DMS 273 treated with DMSO at 0.1 percent for 48 hours (cell line): ENCODE data around the gene RSPH1.

Experiments used
- DNase-seq: peaks from one replicate; lab custom pipeline; 2025; lab: John Stamatoyannopoulos, UW

The RSPH1 gene

DNA sequence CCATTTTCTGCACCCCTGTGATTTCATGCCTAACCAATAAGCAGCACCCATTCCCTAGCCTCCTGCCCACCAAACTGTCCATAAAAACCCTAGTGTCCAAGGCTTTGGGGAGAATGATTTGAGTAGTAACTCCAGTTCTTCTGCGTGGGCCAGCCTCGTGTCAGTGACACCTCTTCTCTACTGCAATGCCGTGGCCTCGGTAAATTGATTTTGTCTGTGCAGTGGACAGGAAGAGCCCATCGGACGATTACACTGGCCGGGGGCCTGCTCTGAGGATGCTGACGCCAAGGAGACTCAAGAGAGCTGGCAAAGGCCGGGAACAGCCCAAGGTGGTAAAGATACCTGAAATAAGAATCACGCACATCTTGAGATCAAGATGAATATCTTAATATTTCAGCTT is 29.3 kb downstream of the RSPH1 start:
- DNase-seq: no peak

DNA sequence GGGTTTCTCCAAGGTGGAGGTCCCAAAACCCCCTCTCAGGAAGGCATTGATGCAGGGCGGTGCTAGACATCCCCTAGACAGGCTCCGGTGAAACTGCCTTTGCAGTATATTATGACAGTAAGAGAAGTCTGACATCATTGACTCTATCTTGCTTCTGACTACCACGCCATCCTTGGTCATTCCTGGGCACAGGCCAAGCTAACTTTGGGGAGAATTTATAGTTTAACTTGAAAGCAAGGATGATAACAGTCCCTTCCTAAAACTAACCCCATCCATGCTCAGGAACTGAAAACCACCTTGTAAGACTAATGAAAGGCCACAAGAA is 30.3 kb downstream of the RSPH1 start:
- no peak for DNase-seq

DNA sequence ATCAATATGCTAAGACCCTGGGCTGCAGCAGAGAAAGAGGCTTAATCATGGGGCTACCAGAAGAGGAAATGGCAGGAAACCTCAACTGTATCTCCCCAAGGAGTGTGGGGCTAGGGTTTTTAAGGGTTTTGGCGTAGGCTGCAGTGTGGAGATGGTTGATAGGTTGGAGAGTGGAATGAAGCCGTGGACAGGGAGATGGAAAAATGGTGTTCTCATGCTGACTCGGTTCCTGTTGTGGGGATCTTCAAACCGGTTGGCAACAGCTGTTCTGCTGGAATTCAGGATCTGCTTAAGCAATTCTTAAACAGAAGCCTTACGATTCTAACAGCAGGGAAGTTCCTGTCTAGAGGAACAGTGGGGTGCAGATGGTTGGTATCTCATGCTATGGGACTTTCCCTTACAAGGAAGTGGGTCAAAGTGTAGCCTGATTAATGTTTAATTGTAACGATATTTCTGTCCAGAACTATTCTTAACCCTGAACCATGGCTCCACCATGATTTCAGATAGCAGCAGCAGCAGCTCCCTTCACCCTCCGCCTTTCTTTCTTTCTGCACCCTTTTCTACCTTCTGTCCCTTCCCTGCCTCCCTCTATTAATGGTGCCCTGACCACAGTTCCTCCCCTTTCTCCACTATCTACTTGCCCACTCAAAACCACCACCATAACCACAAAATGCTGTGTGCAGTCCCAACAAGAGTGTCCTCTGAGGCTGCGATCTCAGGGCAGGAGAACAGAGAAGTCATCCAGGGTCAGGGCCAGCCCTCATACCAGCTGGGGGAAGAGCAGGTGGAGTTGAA is 30.8 kb downstream of the RSPH1 start:
- DNase-seq: no peak

GRCh38 chr21:42463861-42464515 is 32.0 kb downstream of the RSPH1 start:
- DNase-seq: no peak

- DNase-seq: no peak
Observed at GRCh38 chr21:42461881-42462877, 33.8 kb downstream of the RSPH1 start.

DNA sequence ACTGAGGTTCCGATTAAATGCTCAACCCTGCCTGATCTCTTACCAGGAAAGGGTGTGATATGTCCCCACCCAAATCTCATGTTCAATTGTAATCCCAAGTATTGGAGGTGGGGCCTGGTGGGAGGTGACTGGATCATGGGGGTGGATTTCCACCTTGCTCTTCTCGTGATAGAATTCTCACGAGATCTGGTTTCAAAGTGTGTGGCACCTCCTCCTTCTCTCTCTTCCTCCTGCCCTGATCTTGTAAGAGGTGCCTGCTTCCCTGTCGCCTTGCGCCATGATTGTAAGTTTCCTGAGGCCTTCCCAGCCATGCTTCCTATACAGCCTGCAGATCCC is 34.9 kb downstream of the RSPH1 start:
- DNase-seq: no peak

- no peak for DNase-seq
Observed at GRCh38 chr21:42460391-42461184, 35.4 kb downstream of the RSPH1 start.

DNA sequence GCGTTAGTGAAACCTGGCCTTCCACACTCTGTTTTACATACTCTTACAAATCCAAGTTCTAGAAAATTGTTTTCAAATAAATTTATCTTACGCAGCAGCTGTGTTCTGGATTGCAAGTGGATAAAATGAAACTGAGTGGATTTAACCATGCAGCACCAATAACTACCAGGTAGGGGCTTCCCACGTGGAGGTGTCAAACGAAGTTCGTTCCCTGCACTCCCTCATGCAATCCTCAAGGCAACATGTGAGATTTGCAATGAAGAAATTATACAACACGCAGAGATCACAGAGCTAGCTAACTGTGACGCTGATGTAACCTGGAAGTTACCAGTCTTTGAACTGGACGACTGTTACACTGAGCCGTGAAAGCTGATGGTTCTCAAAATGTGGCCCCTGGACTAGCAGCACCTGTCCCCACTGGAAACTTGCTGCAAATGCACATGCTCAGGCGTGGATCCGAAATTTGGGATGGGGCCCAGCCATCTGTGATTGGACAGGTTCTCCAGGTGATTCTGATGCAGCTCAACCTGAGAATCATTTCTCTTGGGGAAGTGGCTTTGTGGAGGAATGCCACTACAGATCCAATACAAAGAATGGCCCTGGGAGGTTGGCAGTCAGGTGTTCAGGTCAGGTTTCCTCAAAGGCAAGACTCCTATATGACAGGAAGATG is 36.3 kb downstream of the RSPH1 start:
- no peak for DNase-seq

GRCh38 chr21:42459082-42459460 is 37.0 kb downstream of the RSPH1 start:
- DNase-seq: no peak

DNA sequence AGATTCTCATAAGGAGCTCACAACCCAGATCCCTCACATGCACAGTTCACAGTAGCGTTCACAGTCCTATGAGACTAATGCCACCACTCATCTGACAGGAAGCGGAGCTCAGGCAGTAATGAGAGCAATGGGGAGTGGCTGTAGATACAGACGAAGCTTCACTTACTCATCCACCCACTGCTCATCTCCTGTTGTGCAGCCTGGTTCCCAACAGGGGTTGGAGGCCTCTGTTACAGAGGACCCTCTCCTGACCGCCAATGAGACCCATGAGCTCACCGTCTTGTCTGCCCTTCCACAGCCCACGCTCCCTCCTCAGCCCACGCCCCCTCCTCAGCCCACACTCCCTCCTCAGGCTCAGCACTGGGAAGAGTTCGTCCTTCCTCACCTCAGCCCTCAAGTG is 39.6 kb downstream of the RSPH1 start:
- no peak for DNase-seq

GRCh38 chr21:42455754-42456440 is 40.1 kb downstream of the RSPH1 start:
- DNase-seq: no peak

GRCh38 chr21:42455196-42455595 is 40.8 kb downstream of the RSPH1 start:
- no peak for DNase-seq

DNA sequence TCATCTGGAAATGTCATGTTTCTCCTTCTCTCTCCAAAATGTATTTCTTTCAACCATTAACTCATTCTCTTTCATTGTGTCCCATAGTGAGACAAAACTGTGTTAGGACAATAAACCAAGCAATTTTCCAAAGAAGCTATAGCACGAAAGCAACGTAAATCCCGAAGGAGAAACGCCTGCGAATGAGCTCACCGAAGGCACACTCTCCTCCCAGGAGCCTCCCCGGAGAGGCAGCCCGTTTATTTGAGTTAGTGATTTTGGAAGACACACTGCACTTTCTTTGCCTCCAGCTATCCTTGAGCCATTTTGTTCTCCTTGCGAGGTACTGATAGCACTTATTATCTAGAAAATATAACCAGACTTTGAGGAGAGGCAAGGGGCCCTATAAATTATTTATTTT is 41.2 kb downstream of the RSPH1 start:
- no peak for DNase-seq

- no peak for DNase-seq
Observed at GRCh38 chr21:42453986-42454570, 41.9 kb downstream of the RSPH1 start.

DNA sequence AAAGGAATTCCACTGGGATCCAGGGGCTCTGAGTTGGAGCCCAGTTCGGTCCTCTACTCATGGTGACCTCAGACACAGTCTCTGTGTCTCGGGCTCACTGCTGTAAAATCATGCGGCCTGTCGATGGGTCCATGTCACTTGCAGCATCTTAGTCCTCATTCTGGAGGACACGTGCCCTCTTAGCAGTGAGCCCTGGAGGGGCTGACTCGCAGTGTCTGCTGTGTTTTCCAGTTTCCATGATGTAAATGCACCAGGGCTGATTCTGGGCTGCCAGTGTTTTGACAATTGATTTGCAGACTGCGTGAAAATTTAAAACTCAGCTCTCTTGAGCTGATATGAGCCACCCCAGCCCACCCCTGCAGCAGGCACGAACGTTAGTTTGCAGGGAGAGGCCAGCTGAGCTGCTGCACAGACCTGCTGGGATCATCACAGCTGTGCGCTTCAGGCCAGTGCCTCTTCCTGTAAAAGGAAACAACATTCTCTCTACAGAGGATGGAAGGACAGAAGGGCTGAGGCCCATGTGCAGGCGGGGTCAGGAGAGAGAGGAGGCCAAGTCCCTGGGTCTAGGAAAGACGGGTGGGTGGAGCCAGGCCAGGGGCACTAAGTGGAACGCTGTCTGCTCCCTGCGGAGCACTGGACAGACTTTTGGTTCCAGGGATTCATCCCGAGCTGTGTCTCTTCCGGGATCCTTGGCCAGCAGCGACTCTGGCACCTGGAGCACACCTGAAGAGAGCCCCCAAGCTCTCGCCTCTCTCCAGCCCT is 42.6 kb downstream of the RSPH1 start:
- DNase-seq: no peak

- no peak for DNase-seq
Observed at GRCh38 chr21:42452401-42453223, 43.4 kb downstream of the RSPH1 start.

DNA sequence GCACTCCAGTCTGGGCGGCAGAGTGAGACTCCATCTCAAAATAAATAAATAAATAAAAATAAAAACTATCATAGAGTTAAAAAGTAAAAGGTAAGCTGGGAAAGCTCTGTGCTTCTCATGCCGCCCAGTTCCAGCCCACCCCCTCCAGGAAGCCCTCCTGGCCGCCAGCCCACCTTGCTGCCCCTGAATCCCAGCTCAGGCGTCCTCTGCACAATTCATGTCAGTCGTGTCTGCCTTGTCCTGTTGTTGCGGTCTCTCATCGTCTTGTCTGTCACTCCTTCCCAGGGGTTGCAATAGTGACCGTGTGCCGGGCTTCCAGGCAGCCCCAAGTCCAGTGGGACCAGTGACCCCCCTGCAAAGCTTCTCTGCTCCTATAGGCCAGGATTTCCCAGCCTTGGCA is 44.1 kb downstream of the RSPH1 start:
- no peak for DNase-seq

DNA sequence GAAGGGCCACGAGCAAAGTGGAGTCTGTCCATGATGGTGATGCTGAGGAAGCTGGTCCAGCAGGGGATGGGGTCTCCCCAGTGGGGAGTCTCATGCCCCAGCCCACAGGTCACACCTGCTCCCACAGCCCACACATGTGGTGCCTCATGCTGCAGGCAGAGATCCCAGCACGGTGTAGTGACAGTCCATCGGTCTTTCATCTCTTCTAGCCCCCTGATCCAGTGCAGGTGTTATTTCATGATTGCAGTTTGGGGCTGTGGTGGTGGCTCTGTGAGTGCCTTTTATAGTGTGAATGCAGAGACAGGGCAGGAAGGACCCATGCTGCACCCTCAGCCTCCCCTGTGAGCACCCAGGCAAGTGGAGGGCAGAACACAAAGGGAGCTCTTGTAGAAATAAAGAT is 47.3 kb downstream of the RSPH1 start:
- no peak for DNase-seq

DNA sequence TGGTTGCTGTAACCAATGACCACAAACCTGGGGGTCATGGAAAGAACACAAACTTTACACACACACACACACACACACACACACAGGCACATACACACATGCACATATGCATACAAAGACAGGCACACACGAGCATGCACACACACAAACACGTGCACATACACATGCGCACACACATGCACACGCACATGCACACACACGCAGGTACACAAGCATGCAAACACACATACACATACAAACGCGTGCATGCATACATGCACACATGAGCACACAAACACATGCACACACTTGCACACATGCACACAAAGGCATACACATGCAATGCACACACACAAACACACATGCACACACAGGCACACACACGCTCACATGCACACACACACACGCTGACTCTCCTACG is 48.3 kb downstream of the RSPH1 start:
- DNase-seq: no peak
